Measurements from ENCODE around the gene SLC25A25.
"Not testable (repeated sequence)": the region's sequence is repeated elsewhere in the genome, so short reads cannot be mapped to it uniquely, and the experiment has no call there.

SLC25A25 gene

DNA sequence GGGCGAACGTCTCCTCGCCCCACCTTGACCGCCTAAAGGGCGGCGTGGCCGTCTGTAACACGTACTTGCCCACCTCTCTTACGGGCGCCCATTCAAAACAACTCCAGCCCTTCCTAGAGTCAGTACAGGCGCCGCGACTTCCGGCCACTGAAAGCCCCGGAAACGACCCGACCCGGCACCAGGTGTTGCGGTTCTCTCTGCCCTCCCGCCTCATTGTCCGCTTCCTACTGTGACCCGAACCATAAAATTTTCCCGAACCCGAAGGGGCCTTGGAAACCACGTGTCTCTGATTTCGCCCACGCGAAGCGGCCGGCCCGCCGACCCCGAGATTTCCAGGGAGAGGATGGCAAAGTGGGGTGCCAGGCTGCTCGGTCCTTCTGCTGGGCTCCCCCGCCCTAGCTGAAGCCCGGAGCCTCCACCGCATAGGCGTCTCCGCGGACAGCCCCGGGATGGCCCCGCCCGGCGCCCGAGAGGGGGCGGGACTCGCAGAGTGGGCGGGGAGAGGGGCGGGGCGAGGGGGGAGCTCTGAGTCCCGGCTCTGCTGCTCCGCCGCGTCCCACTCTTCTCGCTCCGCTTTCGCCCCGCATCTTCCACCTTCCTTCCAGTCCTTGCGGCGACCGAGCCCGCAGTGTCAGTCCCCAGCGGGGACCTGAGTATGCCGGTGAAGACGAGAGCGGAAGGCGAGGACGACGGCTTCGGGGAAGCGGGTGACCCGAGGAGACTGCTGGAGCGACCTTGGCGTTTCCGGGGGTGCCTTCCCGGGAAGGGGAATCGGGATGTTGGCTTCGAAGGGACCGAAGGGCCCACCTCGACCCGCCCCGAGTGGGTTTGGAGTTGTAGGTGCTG lies 60.2 kb downstream of the SLC25A25 start:
- FAIRE-seq, result no peak

DNA sequence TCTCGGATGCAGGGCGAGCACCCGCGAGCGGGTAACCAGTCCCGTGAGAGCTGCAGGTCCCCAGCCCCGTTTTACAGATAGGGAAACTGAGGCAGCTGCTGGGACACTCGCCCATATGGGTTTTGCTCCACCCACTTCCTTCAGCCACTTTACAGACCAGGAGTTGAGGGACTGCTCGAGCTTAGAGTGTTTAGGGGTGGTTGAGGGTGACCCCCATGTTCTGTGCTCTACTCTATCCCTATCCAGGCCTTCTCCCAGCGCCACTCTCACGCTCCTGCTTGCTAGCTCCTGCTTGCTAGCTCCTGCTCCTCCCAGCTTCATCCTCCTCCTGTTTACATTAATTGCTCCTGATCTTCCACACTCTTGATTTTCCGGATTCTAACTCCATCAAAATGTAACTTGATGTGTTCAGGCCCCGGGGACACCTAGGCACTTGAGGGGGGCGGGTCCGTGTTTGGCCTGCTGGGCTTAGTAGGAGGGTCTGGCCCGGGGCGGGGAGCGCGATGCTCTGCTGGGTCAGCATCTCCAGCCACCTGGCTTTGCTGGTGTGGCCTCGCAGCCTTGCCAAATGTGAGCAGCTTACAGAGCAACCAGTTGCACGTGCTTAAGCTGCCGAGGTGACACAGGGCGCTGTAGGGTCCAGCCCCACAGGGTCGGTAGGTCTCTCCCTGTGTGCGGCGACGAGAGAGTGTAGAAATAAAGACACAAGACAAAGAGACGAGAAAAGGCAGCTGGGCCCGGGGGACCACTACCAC lies 61.0 kb downstream of the SLC25A25 start:
- no peak for FAIRE-seq

GRCh38 chr9:128129976-128130590 lies 62.1 kb downstream of the SLC25A25 start:
- not testable (repeated sequence) for FAIRE-seq

DNA sequence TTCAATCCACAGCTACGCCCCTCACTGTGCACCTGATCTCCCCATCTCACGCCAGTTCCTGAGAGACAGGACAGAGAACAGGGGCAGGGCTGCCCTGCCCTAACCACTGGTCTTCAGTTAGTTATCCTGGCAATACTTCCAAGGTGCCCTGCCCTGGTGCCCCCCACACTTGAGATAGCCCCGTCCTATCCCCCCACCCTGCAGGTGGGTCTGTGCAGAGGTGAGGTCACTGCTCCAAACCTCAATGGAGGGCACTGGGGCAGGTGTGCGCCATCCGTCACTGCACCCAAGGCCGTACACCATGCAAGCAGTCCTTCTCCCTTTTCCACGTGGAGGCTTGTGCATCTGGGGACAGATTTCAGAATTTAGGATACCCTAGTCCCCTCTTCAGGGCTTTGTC lies 62.6 kb downstream of the SLC25A25 start:
- not testable (repeated sequence) for FAIRE-seq

DNA sequence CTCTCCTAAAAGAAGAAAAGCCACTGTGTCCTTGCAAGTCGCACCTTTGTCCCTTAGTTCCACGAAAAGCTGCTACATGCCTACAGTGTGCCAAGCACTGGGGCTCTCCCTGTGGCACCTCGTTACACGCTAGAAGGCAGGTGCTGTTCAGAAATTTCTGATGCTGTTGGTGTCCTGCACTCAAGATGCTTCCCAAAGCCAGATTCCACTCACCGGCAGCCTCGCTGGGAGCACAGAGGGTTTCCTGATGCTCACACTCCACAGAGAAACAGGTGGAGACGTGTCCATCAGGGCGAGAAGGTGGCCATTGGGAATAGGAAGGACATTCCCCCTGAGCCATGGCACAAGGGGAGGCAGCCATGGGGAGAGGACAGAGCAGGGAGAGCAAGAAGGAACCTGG lies 63.3 kb downstream of the SLC25A25 start:
- FAIRE-seq, result not testable (repeated sequence)

DNA sequence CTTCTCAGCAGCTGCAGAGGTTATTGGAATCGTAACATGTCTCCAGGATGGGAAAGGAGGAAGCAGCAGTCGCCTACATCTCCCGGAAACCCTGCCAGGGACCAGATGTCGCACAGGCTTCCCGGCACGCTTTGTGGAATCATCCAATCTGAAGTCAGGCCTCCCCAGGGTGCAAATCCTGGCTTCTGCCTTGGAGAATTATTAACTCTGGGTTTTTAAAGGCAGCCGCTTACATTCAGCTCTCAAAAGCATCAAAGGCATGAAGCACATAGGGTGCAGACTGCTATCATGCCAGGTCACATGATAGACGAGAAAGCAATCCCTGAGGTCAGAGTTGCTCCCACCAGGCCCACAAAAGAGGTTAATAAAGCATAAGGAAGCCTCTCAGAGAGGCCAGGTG lies 64.1 kb downstream of the SLC25A25 start:
- not testable (repeated sequence) for FAIRE-seq

- not testable (repeated sequence) for FAIRE-seq
These were observed 67.5 kb downstream of the SLC25A25 start for GRCh38 chr9:128135561-128135960.

GRCh38 chr9:128136816-128137793 lies 69.1 kb downstream of the SLC25A25 start:
- FAIRE-seq, result no peak

DNA sequence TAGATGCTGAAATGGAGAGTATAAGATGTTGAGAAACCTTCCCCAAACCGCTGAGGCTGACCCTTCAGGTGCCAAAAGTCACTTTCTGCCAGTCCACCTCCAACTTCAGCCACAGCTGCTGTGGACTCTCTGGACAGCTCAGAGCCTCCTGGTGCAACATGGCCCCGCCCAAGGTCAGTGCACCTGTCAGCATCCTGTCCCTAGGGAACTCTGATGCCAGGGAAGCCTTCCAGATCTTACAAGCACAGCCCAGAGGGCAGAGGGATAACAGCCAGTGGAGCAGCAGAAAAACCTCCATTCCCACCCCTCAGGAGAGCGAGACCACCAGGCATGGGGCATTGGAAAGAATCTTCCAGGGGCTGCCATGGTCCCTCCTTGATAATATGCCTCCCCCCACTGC lies 70.0 kb downstream of the SLC25A25 start:
- no peak for FAIRE-seq

DNA sequence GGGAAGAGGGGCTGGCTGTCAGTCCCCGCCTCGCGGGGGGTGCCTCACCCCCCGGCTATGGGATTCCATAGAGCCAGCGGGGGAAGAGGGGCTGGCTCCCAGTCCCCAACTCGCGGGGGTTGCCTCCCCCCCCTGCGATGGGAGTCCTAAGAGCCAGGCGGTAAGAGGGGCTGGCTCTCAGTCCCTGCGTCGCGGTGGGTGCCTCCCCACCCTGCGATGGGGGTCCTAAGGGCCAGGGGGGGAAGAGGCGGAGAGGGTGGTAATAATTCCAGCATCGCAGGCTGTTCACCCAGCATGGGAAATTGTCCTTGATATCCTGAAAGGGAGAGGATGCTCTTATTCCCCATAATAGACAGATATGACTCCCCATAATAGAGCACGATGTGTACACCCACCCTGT lies 71.6 kb downstream of the SLC25A25 start:
- FAIRE-seq, result no peak

- FAIRE-seq, result no peak
These were observed 73.6 kb downstream of the SLC25A25 start for GRCh38 chr9:128141604-128142003.

DNA sequence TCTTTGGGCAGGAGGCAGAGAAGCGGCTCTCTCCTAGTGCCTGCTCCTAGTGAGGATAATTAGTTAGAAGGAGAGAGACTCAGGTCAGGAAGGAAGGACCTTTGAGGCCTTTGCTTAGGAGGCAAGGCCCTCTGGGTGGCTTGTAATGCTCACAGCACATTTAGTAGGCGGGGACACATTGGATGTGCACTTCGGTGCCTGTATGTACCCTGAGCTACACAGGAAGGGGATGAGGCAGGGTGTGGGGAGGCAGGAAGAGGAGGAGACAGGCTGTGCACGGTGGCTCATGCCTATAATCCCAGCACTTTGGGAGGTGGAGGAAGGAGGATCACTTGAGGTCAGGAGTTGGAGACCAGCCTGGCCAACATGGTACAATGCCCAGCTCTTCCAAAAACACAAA lies 74.0 kb downstream of the SLC25A25 start:
- no peak for FAIRE-seq

GRCh38 chr9:128142596-128142995 lies 74.6 kb downstream of the SLC25A25 start:
- no peak for FAIRE-seq

DNA sequence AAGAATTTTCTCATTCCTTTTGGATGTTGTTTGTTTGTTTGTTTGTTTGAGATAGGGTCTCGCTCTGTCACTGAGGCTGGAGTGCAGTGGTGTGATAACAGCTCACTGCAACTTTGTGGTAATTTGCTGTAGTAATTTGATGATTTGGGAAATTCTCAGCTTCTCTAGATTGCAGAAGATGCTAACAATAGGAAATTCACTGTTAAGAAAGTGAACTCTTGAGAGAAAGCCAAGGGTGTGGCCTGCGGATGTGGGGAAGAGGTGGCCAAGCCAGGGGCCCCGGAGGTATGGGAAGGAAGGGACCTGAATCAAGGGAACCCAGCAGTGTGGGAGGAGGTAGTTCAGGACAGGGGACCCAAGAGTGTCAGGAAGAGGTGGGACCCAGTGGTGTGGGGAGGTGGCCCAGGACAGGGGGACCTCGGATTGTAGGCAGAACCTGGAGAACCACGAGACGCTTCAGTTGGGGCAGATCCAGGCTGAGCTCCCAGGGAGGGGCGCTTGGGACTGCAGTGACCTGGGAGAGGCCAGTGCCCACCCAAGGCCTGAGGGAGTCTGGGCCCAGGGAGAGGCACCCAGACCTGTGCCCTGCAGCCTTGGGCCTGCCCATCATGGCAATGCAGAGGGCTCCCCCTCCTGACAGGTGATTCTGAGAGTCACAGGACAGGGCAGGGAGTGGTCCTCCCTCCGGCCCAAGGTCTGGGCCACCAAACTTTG lies 75.7 kb downstream of the SLC25A25 start:
- no peak for FAIRE-seq

DNA sequence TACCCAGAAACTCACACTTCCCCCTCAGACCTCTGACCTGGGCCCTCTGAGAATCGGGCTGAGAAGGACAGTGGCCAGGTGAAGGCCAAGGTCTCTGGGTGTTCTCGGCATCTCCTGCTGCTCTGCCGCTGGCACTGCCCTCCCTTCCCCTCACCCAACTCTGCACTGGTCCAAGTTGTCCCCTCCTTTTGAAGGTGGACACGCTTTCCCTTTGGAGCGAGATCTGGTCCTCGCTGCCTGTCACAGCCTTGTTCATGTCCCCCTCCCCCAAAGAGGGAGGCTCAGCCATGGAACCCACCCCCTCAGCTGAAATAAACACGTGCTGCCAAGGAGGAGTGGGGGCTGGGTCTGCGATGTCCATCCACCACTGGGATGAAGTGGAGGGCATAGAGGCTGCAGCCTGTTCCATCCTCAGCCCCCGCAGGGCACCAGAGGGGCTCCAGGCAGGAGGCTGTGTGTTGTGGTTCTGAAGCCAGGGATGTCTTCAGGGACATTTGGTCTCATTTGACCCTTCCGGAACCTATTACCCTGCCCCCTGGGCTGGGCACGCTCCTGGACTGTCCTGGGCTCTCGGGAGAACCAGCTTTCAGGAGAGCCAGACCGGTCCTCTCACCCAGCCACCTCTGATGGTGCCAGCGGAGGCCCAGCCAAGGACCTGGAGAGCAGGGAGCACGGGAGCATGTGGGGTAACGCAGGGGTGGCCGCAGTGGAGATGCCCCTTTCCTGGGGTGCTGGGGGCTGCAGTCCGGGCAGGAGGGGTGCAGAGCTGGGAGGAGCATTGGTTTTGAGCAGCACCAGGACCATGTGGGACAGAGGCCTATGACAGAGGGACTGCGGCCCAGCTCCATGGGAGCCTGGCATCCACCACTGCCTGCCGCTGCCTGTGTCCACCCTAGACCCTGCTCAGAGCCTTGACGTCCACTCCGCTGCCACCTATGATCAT lies 76.5 kb downstream of the SLC25A25 start:
- no peak for FAIRE-seq

DNA sequence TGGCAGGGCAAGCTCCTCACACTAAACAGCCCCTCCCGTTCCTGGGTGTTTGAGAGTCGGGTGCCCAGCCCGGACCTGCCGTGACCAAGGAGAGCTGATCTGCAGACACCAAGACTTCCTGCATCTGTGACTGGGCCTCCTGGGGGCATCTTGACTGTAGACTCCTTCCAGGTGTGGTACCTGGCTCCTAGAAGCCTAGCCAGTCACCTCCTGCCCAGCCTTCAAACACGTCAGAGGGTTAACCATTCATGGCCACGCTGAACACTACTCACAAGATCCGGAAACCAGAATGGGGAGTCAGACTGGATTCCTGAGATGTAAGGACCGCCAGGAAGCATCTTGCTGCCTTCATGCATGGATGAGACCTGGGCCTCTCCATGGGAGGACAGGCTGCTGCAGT lies 77.5 kb downstream of the SLC25A25 start:
- FAIRE-seq, result no peak

GRCh38 chr9:128145951-128146351 lies 77.9 kb downstream of the SLC25A25 start:
- FAIRE-seq, result no peak

DNA sequence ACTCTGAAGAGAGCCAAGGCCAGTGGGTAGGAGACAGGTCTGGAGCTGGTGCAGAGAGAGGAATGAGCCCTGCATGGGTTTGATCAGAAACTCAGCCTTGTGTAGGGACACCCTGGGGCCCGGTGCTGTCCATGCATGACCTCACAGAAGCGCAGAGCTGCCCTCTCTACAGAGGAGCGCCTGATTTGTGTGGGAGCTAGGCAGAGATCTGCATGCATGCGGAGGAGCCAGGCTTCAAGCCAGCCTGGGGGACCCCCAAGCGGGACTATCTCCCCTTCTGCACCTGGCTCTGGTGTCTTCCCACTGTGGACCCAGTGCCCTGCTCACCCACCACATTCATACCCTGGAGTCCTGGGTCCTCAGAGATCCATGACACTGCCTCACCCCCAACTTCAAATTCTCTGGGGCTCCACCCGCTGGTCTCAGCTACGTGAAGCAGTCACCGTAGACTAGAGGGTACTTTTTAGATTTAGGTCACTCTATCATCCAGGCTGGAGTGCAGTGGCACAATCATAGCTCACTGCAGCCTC lies 78.6 kb downstream of the SLC25A25 start:
- FAIRE-seq, result no peak

DNA sequence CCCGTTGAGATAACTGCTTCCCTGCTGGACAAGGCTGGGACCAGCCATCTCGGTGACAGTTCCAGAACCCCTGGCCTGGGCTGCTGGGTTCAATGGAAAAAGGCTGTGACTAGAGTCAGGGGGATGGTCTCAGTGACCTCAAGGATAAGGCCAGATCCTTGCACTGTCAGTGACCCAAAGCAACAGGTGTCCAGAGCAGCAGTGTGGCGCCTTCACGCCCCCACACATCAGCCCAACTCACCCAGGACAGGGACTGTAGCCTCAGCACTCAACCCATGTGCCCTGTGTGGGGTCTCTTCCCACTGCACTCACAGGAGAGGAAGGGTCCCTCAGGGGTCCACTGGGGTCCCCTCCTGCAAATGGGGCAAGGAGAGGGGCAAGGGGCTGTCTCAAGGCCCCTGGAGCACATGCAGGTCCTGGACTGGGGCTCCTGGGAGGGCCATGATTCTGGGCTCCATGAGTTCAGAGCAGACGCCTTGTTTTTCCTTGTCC lies 80.5 kb downstream of the SLC25A25 start:
- FAIRE-seq, result no peak

Measured in endometrium (tissue), 2 donors.